Stimulated activated naive CD8-positive, alpha-beta T cell treated with anti-CD3 and anti-CD28 coated beads, Interleukin-15, Interleukin-2, amounts not matched to agents 100 ng/mL and 50 ng/mL, for 24 hours (primary cell): ENCODE data around the gene TRPC1.
A peak's percentile ranks its signal among the peaks of the same experiment; 100 is the strongest.
"Not testable (repeated sequence)": the region's sequence is repeated elsewhere in the genome, so short reads cannot be mapped to it uniquely, and the experiment has no call there.

Source experiments
- H3K27ac Mint-ChIP-seq: one replicate; pipeline ENCODE4 v1.8.0; 2021; ENCODE audit warnings: mild to moderate bottlenecking, mixed read lengths
- H3K27me3 Mint-ChIP-seq: one replicate; pipeline ENCODE4 v1.8.0; 2021; ENCODE audit warnings: mixed read lengths
- H3K36me3 Mint-ChIP-seq: one replicate; pipeline ENCODE4 v1.8.0; 2021; ENCODE audit warnings: low read depth, mixed read lengths
- H3K4me1 Mint-ChIP-seq: one replicate; pipeline ENCODE4 v1.8.0; 2021; ENCODE audit warnings: low read depth, mixed read lengths
- H3K4me3 Mint-ChIP-seq: one replicate; pipeline ENCODE4 v1.8.0; 2021; ENCODE audit warnings: mild to moderate bottlenecking, mixed read lengths
- H3K9me3 Mint-ChIP-seq: one replicate; pipeline ENCODE4 v1.8.0; 2021; ENCODE audit warnings: mixed read lengths

TRPC1 gene

DNA sequence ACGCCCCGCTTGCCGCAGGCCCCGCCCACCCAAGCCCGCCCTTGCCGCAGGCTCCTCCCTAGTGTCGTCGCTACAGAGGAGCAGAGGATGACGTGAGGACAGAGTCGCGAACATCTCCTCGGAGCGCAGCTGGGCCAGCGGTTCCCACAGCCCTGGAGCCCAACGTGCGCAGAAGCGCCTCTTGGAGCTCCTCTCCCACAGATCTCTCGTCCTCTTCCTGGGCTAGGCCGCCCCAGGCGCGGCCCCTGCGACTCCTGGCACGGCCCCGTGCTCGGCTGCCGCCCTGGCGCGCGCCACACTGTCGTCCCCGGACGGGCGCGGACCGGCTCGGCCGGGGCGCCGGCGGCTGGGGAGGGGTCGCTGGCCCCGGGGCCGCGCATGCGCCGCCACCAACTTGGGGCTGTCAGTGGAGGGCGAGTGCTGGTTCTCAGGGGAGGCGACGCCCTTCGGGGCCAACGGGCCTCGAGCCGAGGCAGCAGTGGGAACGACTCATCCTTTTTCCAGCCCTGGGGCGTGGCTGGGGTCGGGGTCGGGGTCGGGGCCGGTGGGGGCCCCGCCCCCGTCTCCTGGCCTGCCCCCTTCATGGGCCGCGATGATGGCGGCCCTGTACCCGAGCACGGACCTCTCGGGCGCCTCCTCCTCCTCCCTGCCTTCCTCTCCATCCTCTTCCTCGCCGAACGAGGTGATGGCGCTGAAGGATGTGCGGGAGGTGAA is at the start of gene TRPC1:
Gene TRPC1 (plus strand): TSS at position 67 of the 714 bp plus-strand sequence. CDS start 526 bp downstream, at position 593.
- Mint-ChIP-seq H3K4me3 (peak within 1 kb of the TSS; percentile 85), H3K9me3 (no peaks in the 10 kb centered on the region), H3K36me3 (no peaks in the 10 kb centered on the region), H3K27ac (peak within 1 kb of the TSS; percentile 29), H3K27me3 (peaks cover 59% of the 10 kb centered on the region), H3K4me1 (peaks cover 12% of the 10 kb centered on the region)

GRCh38 chr3:142676151-142676550 is 47.7 kb upstream of the TRPC1 start:
- H3K27ac Mint-ChIP-seq, result no peak overlapping the region
- H3K36me3 Mint-ChIP-seq, result no peaks in the 10 kb centered on the region
- no peaks in the 10 kb centered on the region for H3K4me1 Mint-ChIP-seq
- no peaks in the 10 kb centered on the region for H3K27me3 Mint-ChIP-seq
- H3K9me3 Mint-ChIP-seq, result no peaks in the 10 kb centered on the region
- H3K4me3 Mint-ChIP-seq, result no peak overlapping the region

GRCh38 chr3:142680710-142681109 is 43.1 kb upstream of the TRPC1 start:
- H3K27me3 Mint-ChIP-seq, result no peaks in the 10 kb centered on the region
- no peaks in the 10 kb centered on the region for H3K9me3 Mint-ChIP-seq
- H3K36me3 Mint-ChIP-seq, result no peaks in the 10 kb centered on the region
- no peak overlapping the region for H3K4me3 Mint-ChIP-seq
- H3K4me1 Mint-ChIP-seq, result no peaks in the 10 kb centered on the region
- no peak overlapping the region for H3K27ac Mint-ChIP-seq

DNA sequence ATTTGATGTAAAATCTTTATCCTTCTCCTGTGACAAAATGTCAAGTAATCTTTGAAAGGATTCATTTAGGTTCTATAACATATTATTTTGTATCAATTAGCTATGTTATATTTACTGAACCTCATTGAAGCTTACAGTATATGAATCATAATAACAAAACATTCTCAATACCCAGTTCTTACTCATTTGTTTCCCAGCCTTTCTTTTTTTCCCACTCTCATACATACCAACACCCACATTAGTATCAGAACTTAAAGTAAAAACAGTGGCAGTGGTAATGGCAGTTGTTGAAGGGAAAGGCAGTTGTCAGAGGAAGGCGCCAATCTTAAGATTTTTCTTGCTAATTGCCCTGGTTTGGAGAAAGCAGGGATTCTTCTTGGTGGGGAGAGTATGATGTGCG is 33.2 kb upstream of the TRPC1 start:
- Mint-ChIP-seq H3K9me3 (no peaks in the 10 kb centered on the region), H3K4me1 (no peaks in the 10 kb centered on the region), H3K27ac (no peak overlapping the region), H3K36me3 (peaks cover 4% of the 10 kb centered on the region), H3K4me3 (no peak overlapping the region), H3K27me3 (no peaks in the 10 kb centered on the region)

- H3K9me3 Mint-ChIP-seq, result no peaks in the 10 kb centered on the region
- H3K27me3 Mint-ChIP-seq, result no peaks in the 10 kb centered on the region
- no peak overlapping the region for H3K27ac Mint-ChIP-seq
- peaks cover 4% of the 10 kb centered on the region for H3K36me3 Mint-ChIP-seq
- no peaks in the 10 kb centered on the region for H3K4me1 Mint-ChIP-seq
- H3K4me3 Mint-ChIP-seq, result no peak overlapping the region
These were observed 32.3 kb upstream of the TRPC1 start for GRCh38 chr3:142691527-142691926.

DNA sequence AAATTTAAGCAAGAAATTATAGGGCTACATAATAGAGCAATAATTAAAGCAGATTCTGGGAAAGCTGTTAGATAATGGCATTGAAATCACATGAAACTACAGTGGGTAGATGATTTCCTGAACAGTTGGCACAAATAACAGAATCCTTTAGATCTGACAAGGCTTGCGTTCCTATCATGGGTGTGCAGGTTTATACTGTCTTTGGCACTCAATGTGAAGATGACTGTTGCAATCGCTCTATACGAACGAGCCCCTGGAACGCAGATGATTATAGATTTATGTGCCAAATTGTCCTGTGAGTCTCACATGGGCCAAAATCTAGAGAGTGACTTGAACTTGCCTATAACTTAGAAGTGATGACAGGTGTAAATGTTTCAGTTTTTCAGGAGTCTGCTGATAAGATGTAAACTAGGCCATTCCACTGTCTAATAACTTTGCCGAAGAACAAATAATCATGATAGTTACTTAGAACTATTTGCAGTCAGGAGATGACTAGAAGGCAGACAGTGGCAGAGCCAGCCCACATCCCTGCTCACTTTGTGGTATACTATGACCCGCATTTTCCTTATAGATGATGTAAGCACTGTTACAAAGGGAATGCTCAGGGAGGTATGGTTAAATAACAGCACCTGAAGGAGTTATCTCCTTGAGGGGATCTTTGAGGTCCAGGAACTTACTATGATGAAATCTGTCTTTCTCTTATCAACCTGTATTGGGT is 30.5 kb upstream of the TRPC1 start:
- Mint-ChIP-seq H3K9me3 (no peaks in the 10 kb centered on the region), H3K36me3 (peaks cover 3% of the 10 kb centered on the region), H3K27ac (no peak overlapping the region)

GRCh38 chr3:142694225-142694624 is 29.6 kb upstream of the TRPC1 start:
- Mint-ChIP-seq H3K36me3 (no peaks in the 10 kb centered on the region), H3K9me3 (no peaks in the 10 kb centered on the region), H3K27me3 (no peaks in the 10 kb centered on the region), H3K27ac (no peak overlapping the region), H3K4me3 (no peak overlapping the region), H3K4me1 (no peaks in the 10 kb centered on the region)

More for the DNA sequence above, 30.5 kb upstream of the TRPC1 start:
- Mint-ChIP-seq H3K4me1 (no peaks in the 10 kb centered on the region), H3K27me3 (no peaks in the 10 kb centered on the region), H3K4me3 (no peak overlapping the region)

- Mint-ChIP-seq H3K36me3 (no peaks in the 10 kb centered on the region), H3K9me3 (no peaks in the 10 kb centered on the region), H3K4me3 (no peak overlapping the region), H3K4me1 (peaks cover 5% of the 10 kb centered on the region), H3K27ac (no peak overlapping the region), H3K27me3 (no peaks in the 10 kb centered on the region)
These were observed 18.6 kb upstream of the TRPC1 start for GRCh38 chr3:142705198-142705597.

- H3K27me3 Mint-ChIP-seq, result no peaks in the 10 kb centered on the region
- no peak overlapping the region for H3K4me3 Mint-ChIP-seq
- H3K27ac Mint-ChIP-seq, result no peak overlapping the region
- H3K4me1 Mint-ChIP-seq, result peaks cover 5% of the 10 kb centered on the region
- no peaks in the 10 kb centered on the region for H3K9me3 Mint-ChIP-seq
- no peaks in the 10 kb centered on the region for H3K36me3 Mint-ChIP-seq
These were observed 17.3 kb upstream of the TRPC1 start for GRCh38 chr3:142706321-142707127.

DNA sequence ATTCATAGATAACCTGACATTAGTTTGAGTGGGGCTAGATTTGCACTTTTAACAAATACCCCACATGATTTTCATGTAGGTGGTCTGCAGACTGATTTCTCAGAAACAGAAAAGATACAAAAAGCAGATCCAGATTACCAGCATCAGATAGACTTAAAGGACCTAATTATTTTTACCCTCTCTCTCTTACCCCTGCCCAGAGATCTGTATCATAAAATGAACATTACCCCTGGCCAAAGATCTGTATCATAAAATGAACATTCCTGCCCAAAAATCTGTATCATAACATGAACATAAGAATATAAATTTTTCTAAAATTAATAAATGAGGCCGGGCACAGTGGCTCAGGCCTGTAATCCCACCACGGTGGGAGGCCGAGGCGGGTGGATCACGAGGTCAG is 14.6 kb upstream of the TRPC1 start:
- H3K36me3 Mint-ChIP-seq, result no peaks in the 10 kb centered on the region
- no peak overlapping the region for H3K27ac Mint-ChIP-seq
- H3K4me1 Mint-ChIP-seq, result peaks cover 5% of the 10 kb centered on the region
- H3K4me3 Mint-ChIP-seq, result no peak overlapping the region
- no peaks in the 10 kb centered on the region for H3K27me3 Mint-ChIP-seq
- no peaks in the 10 kb centered on the region for H3K9me3 Mint-ChIP-seq

DNA sequence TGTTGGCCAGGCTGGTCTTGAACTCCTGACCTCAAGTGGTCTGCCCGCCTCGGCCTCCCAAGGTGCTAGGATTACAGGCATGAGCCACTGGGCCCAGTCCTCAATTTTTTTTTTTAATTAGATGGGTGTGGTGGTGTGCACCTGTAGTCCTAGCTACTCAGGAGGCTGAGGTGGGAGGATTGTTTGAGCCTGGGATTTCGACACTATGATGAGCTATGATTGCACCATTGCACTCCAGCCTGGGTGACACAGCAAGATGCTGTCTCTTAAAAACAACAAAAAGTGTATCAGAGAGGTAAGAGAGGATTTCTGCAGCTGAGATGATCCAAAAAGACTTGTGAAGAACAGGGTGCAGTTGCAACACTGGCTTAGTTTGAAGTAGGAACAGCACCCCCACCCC is 9.0 kb upstream of the TRPC1 start:
- not testable (repeated sequence) for H3K36me3 Mint-ChIP-seq, H3K27ac Mint-ChIP-seq, H3K4me3 Mint-ChIP-seq, H3K4me1 Mint-ChIP-seq, H3K9me3 Mint-ChIP-seq
- peaks cover 21% of the 10 kb centered on the region for H3K27me3 Mint-ChIP-seq

- Mint-ChIP-seq H3K27ac (no peak overlapping the region), H3K4me3 (no peak overlapping the region), H3K36me3 (no peaks in the 10 kb centered on the region), H3K4me1 (no peaks in the 10 kb centered on the region), H3K9me3 (no peaks in the 10 kb centered on the region), H3K27me3 (peaks cover 31% of the 10 kb centered on the region)
These were observed 7.7 kb upstream of the TRPC1 start for GRCh38 chr3:142716102-142716501.

DNA sequence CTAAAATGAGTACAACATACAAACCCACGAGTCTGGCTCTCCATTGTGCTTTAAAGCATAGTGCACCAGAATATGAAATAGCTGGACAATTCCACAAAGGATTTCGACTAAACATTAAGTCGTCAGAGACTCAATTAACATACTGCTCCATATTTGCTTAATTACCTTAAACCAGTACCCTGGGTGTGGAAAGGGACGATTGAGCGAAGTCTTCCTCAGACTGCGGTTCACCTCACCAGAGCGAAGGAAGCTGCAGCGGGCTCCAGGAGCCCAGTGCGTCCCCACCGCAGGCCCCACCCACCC is 218 bp upstream of the TRPC1 start:
- Mint-ChIP-seq H3K36me3 (no peaks in the 10 kb centered on the region), H3K4me1 (peaks cover 12% of the 10 kb centered on the region), H3K4me3 (peak overlapping the region; percentile 85), H3K27ac (no peak overlapping the region), H3K27me3 (peaks cover 64% of the 10 kb centered on the region), H3K9me3 (no peaks in the 10 kb centered on the region)

GRCh38 chr3:142724682-142725356 is 985 bp downstream of the TRPC1 start:
- Mint-ChIP-seq H3K27me3 (peaks cover 52% of the 10 kb centered on the region), H3K27ac (peak overlapping the region; percentile 79), H3K9me3 (no peaks in the 10 kb centered on the region), H3K4me3 (peak overlapping the region; percentile 85), H3K4me1 (peaks cover 12% of the 10 kb centered on the region), H3K36me3 (no peaks in the 10 kb centered on the region)

GRCh38 chr3:142725357-142725739 is 1.5 kb downstream of the TRPC1 start:
- H3K4me3 Mint-ChIP-seq, result peak overlapping the region; percentile 85
- H3K27ac Mint-ChIP-seq, result no peak overlapping the region
- H3K9me3 Mint-ChIP-seq, result no peaks in the 10 kb centered on the region
- peaks cover 49% of the 10 kb centered on the region for H3K27me3 Mint-ChIP-seq
- no peaks in the 10 kb centered on the region for H3K36me3 Mint-ChIP-seq
- H3K4me1 Mint-ChIP-seq, result peaks cover 12% of the 10 kb centered on the region
